GM12878 (cell line): ENCODE data around the gene TIGD4.

Source experiments
- CEBPB ChIP-seq, 2 experiments: fragments of 150-350 bp in 1 of 2; IDR thresholded peaks; 2 replicates each; pipeline ENCODE4 v1.6.1; 2012 to 2014; ENCODE audit warnings: low read depth in 2 of 2, low read length in 2 of 2, borderline replicate concordance in 1 of 2, inconsistent platforms in 1 of 2
- EGR1 ChIP-seq, 2 experiments: IDR thresholded peaks; 1 replicate in 1 of 2; 2 replicates in 1 of 2; pipeline ENCODE4 v1.6.1; 2011 to 2012; ENCODE audit warnings: low read depth in 2 of 2, low read length in 2 of 2, borderline replicate concordance in 1 of 2, mild to moderate bottlenecking in 1 of 2, moderate library complexity in 1 of 2
- EP300 ChIP-seq, 2 experiments: fragments of 150-350 bp in 1 of 2; IDR thresholded peaks; 2 replicates each; pipeline ENCODE4 v1.6.1; 2011 to 2012; ENCODE audit warnings: low read depth in 2 of 2, low read length in 2 of 2, borderline replicate concordance in 1 of 2, improper control_type of control experiment in 1 of 2, inconsistent platforms in 1 of 2; ENCODE audit not compliant: control insufficient read depth in 1 of 2
- JUND ChIP-seq: IDR thresholded peaks from 2 replicates; pipeline ENCODE4 v1.6.1; 2012; ENCODE audit warnings: low read depth, mild to moderate bottlenecking, low read length, improper control_type of control experiment, moderate library complexity
- MEF2B ChIP-seq: fragments of 450-650 bp; IDR thresholded peaks from 2 replicates; pipeline ENCODE4 v1.6.1; 2018; ENCODE audit warnings: mild to moderate bottlenecking, moderate library complexity; ENCODE audit not compliant: partially characterized antibody, poor library complexity, severe bottlenecking
- NFYB ChIP-seq: IDR thresholded peaks from 2 replicates; pipeline ENCODE4 v1.6.1; 2011; ENCODE audit warnings: low read depth, mild to moderate bottlenecking, low read length, improper control_type of control experiment, moderate library complexity; ENCODE audit not compliant: insufficient read depth
- NR2C2 ChIP-seq: IDR thresholded peaks from 2 replicates; pipeline ENCODE4 v1.6.1; 2011; ENCODE audit warnings: borderline replicate concordance, low read depth; ENCODE audit not compliant: control insufficient read depth, insufficient read length
- POLR2A ChIP-seq: IDR thresholded peaks from 2 replicates; pipeline ENCODE4 v1.6.1; 2011; ENCODE audit warnings: low read depth, mild to moderate bottlenecking, low read length
- POLR2AphosphoS2 ChIP-seq: IDR thresholded peaks from 2 replicates; pipeline ENCODE4 v1.6.1; 2011; ENCODE audit warnings: low read depth, mild to moderate bottlenecking, low read length, improper control_type of control experiment, moderate library complexity
- RFX5 ChIP-seq: IDR thresholded peaks from 2 replicates; pipeline ENCODE4 v1.6.1; 2011; ENCODE audit warnings: low read depth, low read length, improper control_type of control experiment
- SP1 ChIP-seq: IDR thresholded peaks from one replicate; pipeline ENCODE4 v1.6.1; 2011; ENCODE audit warnings: low read depth, low read length
- YY1 ChIP-seq: IDR thresholded peaks from 2 replicates; pipeline ENCODE4 v1.6.1; 2011; ENCODE audit warnings: low read depth, mild to moderate bottlenecking, low read length
- ZNF274 ChIP-seq: IDR thresholded peaks from one replicate; pipeline ENCODE4 v1.8.0; 2011; ENCODE audit not compliant: insufficient read length, insufficient read depth
- TF ChIP-seq, protein P1 (sequence below): fragments of 450-650 bp; IDR thresholded peaks from 2 replicates; pipeline ENCODE4 v1.6.1; 2017; ENCODE audit warnings: mild to moderate bottlenecking

DNA sequence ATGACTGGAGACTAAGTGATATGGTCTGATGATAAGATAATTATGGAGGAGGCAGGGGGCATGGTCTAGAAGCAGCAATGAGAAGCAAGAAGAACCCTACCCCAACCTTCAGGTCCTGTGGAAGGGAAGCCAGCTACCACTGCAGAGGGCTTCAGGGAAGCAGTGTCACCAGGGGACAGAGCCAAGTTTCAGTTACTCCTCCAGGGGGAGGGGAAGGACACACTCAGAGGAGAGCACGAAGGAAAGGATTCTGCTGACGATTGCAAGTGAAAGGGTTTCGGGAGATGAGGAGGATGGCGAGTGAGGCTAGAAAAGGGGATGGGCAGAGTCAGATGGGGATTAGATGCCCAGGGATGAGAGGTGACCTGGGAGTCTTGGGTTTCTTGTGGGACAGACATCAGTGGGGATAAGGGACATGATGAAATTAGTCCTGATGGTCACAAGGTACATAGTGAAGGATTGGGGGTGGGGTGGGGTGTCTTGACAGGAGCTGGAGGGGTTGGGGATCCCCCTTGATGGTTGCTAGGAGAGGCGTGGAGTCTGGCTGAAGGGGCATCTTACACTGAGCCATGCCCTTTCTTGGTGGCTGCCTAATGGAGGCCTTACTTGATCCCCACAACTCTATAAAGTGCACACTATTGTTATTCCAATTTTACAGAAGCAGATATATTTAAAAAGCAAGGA lies 45.4 kb downstream of the TIGD4 start:
- TF ChIP-seq POLR2A (no peak), NFYB (no peak), MEF2B (no peak), SP1 (no peak), EGR1 (IDR thresholded peaks at IDR 0.05; ENCODE audit: borderline replicate concordance in 1 of 2, low read depth in 2 of 2, low read length in 2 of 2) (no peak), CEBPB (IDR thresholded peaks at IDR 0.05; ENCODE audit: borderline replicate concordance in 1 of 2, low read depth in 2 of 2, low read length in 2 of 2) (no peak), NR2C2 (no peak), ZNF274 (no peak), EP300 (IDR thresholded peaks at IDR 0.05; ENCODE audit: borderline replicate concordance in 1 of 2, control insufficient read depth in 1 of 2, low read depth in 2 of 2, low read length in 2 of 2) (no peak), YY1 (no peak), POLR2AphosphoS2 (no peak), RFX5 (no peak), JUND (no peak)
- TF ChIP-seq, protein P1, sequence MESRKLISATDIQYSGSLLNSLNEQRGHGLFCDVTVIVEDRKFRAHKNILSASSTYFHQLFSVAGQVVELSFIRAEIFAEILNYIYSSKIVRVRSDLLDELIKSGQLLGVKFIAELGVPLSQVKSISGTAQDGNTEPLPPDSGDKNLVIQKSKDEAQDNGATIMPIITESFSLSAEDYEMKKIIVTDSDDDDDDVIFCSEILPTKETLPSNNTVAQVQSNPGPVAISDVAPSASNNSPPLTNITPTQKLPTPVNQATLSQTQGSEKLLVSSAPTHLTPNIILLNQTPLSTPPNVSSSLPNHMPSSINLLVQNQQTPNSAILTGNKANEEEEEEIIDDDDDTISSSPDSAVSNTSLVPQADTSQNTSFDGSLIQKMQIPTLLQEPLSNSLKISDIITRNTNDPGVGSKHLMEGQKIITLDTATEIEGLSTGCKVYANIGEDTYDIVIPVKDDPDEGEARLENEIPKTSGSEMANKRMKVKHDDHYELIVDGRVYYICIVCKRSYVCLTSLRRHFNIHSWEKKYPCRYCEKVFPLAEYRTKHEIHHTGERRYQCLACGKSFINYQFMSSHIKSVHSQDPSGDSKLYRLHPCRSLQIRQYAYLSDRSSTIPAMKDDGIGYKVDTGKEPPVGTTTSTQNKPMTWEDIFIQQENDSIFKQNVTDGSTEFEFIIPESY: no peak
